Fibroblast of the aortic adventitia (primary cell): ENCODE measurements around the gene GSG1L2. TPM values are rescaled to one million over a fixed set of nuclear protein-coding genes. Genes with fewer than 3 reads are reported as not detected.

Experiments used
- DNase-seq: peaks from one replicate; pipeline ENCODE4 v3.0.0-alpha.2; 2010; ENCODE audit warnings: low read depth
- H3K4me3 ChIP-seq: 2 replicates; pipeline ENCODE4 v1.5.1; 2011; ENCODE audit warnings: low read depth, mild to moderate bottlenecking, control low read depth, low read length, moderate library complexity
- total RNA-seq: library from RNA; depleted of rRNA; stranded (reverse); fragments of >200 nt; gene quantifications from 2 replicates; pipeline ENCODE4 v1.2.3, GENCODE V29; 2012; ENCODE audit warnings: low replicate concordance
- TF ChIP-seq, protein P1 (sequence below): IDR thresholded peaks from 2 replicates; pipeline ENCODE4 v1.5.1; 2011; ENCODE audit warnings: mild to moderate bottlenecking, low read length, control low read depth, inconsistent platforms; ENCODE audit not compliant: insufficient read depth

GSG1L2 gene
- total RNA-seq, 1 donor: not detected

DNA sequence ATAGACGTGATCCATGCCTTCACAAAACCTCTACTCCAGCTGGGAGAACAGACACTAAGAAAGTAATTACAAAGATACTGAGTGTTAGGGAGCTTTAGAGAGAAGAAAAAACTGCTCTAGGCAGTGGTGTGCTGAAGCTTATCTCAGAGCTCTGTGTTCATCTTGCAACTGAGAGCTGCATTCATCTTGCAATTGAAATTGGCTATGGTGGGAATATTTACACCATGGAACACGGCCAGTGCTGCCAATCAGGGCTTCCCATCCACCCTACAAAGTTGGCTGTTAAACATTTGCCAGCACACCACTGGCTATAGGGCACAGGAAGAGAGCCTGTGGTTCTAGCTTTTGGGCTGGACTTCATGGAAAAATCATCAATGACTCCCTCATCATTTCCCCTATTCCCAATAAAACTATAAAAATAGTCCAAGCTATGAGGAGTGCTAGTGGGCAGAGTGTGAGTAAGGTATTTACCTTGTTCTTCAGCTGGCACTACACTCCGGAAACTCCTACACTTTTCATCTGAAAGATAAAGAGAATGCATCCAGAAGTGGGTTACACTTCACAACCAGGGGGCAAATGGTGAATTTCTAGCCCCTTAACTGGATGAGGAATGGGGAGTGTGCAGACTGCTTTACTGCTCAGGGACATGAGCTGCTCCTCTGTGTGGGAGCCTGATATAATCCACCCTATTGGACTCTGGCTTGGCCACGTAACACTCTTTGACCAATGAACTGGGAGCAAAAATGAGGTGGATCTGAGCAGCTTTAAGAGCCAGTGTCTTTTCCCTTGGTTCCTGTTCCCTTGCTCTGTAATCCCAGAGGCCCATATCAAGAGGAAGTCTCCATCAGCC, 11.6 kb downstream of the GSG1L2 start:
- TF ChIP-seq, protein P1, sequence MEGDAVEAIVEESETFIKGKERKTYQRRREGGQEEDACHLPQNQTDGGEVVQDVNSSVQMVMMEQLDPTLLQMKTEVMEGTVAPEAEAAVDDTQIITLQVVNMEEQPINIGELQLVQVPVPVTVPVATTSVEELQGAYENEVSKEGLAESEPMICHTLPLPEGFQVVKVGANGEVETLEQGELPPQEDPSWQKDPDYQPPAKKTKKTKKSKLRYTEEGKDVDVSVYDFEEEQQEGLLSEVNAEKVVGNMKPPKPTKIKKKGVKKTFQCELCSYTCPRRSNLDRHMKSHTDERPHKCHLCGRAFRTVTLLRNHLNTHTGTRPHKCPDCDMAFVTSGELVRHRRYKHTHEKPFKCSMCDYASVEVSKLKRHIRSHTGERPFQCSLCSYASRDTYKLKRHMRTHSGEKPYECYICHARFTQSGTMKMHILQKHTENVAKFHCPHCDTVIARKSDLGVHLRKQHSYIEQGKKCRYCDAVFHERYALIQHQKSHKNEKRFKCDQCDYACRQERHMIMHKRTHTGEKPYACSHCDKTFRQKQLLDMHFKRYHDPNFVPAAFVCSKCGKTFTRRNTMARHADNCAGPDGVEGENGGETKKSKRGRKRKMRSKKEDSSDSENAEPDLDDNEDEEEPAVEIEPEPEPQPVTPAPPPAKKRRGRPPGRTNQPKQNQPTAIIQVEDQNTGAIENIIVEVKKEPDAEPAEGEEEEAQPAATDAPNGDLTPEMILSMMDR: no peak
- DNase-seq: no peak
- H3K4me3 ChIP-seq: no peak overlapping the region

DNA sequence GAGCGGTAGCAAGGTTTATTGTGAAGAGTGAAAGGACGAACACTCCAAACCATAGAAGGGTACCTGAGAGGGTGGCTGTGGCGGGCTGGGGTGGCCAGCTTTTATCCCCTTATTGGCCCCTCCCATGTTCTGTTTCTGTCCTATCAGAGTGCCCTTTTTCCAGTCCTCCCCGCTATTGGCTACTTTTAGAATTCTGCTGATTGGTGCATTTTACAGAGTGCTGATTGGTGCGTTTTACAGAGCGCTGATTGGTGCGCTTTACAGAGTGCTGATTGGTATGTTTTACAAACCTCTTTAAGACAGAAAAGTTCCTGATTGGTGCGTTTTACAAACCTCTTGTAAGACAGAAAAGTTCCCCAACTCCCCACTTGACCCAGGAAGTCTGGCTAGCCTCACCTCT, 12.5 kb downstream of the GSG1L2 start:
- no peak for DNase-seq
- H3K4me3 ChIP-seq: no peak overlapping the region
- TF ChIP-seq, protein P1: no peak

DNA sequence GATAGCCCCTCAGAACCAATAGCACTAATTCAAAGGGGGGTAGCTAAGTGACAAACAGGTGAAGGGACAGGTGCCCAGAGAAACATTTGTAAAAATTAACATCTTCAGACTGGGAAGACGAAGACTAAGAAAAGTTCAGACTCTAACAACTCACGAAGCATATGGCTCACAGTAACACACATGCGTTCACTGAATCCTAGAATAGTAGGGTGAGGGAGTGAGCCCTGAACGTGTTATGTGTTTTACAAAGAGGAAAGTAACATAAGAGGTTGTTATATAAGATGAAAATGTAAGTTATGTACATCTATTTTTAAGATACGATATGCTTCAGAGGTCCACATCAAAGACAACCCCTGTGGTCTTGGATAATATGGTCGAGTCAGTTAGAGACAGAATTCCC, 15.2 kb downstream of the GSG1L2 start:
- TF ChIP-seq, protein P1: no peak
- DNase-seq: no peak
- no peak overlapping the region for H3K4me3 ChIP-seq

DNA sequence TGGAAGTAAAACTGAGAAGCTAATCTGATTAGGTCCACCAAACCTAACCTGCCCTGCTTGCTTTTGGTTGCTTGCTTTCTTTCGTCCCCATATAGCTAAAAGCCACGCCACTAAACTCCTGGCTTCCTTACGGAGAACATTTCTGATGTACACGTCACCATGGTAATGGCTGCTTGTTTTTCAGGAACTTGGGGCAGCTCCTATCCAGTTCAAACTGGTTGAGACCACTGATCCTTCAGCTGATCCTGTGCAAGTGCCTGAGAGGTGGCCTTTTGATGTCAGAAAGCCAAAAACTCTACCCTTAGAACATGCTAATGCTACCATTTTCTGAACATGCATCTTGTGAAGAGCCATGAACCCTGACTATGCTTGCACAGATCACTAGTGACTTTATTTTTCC, 16.1 kb downstream of the GSG1L2 start:
- TF ChIP-seq, protein P1: no peak
- no peak for DNase-seq
- no peak overlapping the region for H3K4me3 ChIP-seq

DNA sequence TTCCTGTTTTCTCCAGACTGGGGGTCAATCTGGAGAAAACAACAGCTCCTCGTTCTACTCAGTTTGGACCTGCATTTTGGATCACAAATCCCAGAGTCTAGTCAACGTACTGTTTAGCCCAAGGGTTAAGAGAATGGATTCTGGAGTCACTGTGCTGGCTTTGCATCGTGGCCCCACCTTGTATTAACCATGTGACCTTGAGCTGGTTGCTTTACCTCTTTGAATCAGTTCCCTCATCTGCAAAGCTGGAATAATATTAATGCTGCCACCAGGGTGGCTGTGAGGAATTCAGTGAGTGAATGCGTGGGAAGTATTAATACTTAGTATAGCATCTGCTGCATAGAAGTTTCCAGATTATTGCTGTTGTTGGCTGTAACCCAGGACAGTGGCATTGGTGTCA, 19.2 kb downstream of the GSG1L2 start:
- DNase-seq: no peak
- TF ChIP-seq, protein P1: no peak
- no peak overlapping the region for H3K4me3 ChIP-seq

DNA sequence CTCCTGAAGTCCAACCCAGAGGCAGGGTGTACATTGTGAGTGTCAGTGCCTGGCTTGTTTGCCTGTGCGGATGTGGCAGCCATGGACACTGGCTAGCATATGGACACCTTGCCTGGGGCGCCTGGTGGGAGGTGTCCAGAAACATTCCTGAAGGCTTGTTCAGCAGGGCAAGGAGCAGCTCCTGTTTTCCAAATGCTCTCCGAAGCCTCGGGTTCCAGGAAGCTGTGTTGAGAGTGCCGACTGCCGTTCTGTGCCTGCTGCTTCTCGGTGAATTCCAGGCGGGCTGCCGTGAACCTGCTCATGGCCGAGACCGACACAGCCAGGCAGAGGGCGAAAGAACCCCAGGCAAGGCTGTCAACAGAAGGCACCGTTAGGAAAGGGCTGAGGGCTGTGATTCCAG, 19.6 kb downstream of the GSG1L2 start:
- no peak overlapping the region for H3K4me3 ChIP-seq
- TF ChIP-seq, protein P1: no peak
- DNase-seq: no peak
